BJ (cell line): Measurements from ENCODE around the gene ZNF805. TPM values are rescaled to one million over a fixed set of nuclear protein-coding genes. Genes with fewer than 3 reads are reported as not detected.

Experiments
- CTCF ChIA-PET: fragments of 350-600 bp; formaldehyde crosslinking; extraction: SDS; loops from one replicate; lab custom pipeline; 2021; ENCODE audit warnings: antibody characterized with exemption, inconsistent platforms; lab: Yijun Ruan, JAX
- POLR2A ChIA-PET: fragments of 300-600 bp; sonication (Branson Sonifier 250); formaldehyde crosslinking; extraction: SDS; loops from one replicate; lab custom pipeline; 2021; ENCODE audit warnings: antibody characterized with exemption; lab: Charles Lee
- DNase-seq: peaks from one replicate; pipeline ENCODE4 v3.0.0-alpha.2; 2011; ENCODE audit warnings: low read depth
- H3K27me3 ChIP-seq: 2 replicates; pipeline ENCODE4 v1.6.0; 2011; ENCODE audit warnings: low read length; ENCODE audit not compliant: control insufficient read depth, insufficient read depth
- H3K36me3 ChIP-seq: 2 replicates; pipeline ENCODE4 v1.5.1; 2011; ENCODE audit warnings: low read length; ENCODE audit not compliant: control insufficient read depth, insufficient read depth
- H3K4me3 ChIP-seq: 2 replicates; pipeline ENCODE4 v1.5.1; 2011; ENCODE audit warnings: low read depth, mild to moderate bottlenecking, control low read depth, low read length
- CTCF ChIP-seq: IDR thresholded peaks from 2 replicates; pipeline ENCODE4 v1.5.1; 2011; ENCODE audit warnings: low read depth, mild to moderate bottlenecking, control low read depth, inconsistent platforms, low read length, moderate library complexity; ENCODE audit not compliant: insufficient read depth
- polyA plus RNA-seq: library from polyadenylated mRNA; depleted of rRNA; stranded (reverse); fragments of >200 nt; gene quantifications from 2 replicates; pipeline ENCODE4 v1.2.3, GENCODE V29; 2011

The ZNF805 gene
- polyA plus RNA-seq, 1 experiment, result 5.1 TPM

GRCh38 chr19:57202160-57202559 is 38.3 kb upstream of the ZNF805 start:
- Histone ChIP-seq H3K27me3 (no peaks in the 10 kb centered on the region), H3K36me3 (peaks cover 21% of the 10 kb centered on the region), H3K4me3 (no peak overlapping the region)
- TF ChIP-seq CTCF, result no peak
- ChIA-PET POLR2A (no interaction called here), CTCF (no interaction called here)
- DNase-seq, result no peak

- TF ChIP-seq CTCF, result no peak
- CTCF ChIA-PET, result no interaction called here
- peaks cover 30% of the 10 kb centered on the region for H3K36me3 ChIP-seq
- no peaks in the 10 kb centered on the region for H3K27me3 ChIP-seq
- POLR2A ChIA-PET, result no interaction called here
- no peak for DNase-seq
- no peak overlapping the region for H3K4me3 ChIP-seq
Measured at GRCh38 chr19:57210381-57210780, 30.1 kb upstream of the ZNF805 start.

- ChIA-PET POLR2A (no interaction called here), CTCF (no interaction called here)
- Histone ChIP-seq H3K36me3 (peaks cover 25% of the 10 kb centered on the region), H3K27me3 (no peaks in the 10 kb centered on the region), H3K4me3 (no peak overlapping the region)
- DNase-seq, result no peak
- TF ChIP-seq CTCF, result no peak
Measured at GRCh38 chr19:57212109-57212508, 28.3 kb upstream of the ZNF805 start.

- ChIA-PET POLR2A (no interaction called here), CTCF (no interaction called here)
- DNase-seq, result no peak
- H3K4me3 ChIP-seq, result no peak overlapping the region
- no peaks in the 10 kb centered on the region for H3K27me3 ChIP-seq
- TF ChIP-seq CTCF, result no peak
- no peaks in the 10 kb centered on the region for H3K36me3 ChIP-seq
Measured at GRCh38 chr19:57227502-57227901, 12.9 kb upstream of the ZNF805 start.

GRCh38 chr19:57231686-57232085 is 8.7 kb upstream of the ZNF805 start:
- ChIA-PET CTCF (no interaction called here), POLR2A (no interaction called here)
- Histone ChIP-seq H3K27me3 (no peaks in the 10 kb centered on the region), H3K36me3 (no peaks in the 10 kb centered on the region), H3K4me3 (no peak overlapping the region)
- DNase-seq, result no peak
- TF ChIP-seq CTCF, result no peak
